ENCODE data around the gene PRDM9. TPM values are rescaled to one million over a fixed set of nuclear protein-coding genes. Genes with fewer than 3 reads are reported as not detected.

PRDM9 gene
- total RNA-seq, 2 experiments from 2014 or later, result not detected

- CTCF ChIA-PET, result no interaction called here
- ATAC-seq, result no peak
Measured at GRCh38 chr5:23468658-23469057, 38.8 kb upstream of the PRDM9 start.

DNA sequence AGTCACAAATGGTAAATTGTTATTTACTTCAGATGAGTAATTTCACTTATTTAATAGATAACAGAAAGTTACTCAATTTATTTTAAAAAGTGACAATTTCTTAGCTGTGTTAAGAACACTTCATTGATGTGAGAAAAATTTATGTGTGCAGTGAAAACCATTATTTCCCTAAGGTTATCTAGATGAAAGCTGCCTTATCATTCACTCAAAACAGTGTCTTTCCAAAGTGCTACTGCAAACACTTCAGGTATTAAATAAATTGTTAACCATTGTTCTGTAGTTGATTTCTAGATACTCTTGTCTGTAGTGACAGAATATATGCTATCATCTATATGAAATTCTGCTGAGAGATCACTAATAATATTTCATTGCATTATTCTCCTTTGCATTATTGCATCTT lies 33.5 kb upstream of the PRDM9 start:
- POLR2A ChIA-PET, result no interaction called here

More at GRCh38 chr5:23468658-23469057, 38.8 kb upstream of the PRDM9 start:
- no peaks in the 10 kb centered on the region for H3K4me1 Mint-ChIP-seq (ENCODE audit: low read depth)
- peaks cover 15% of the 10 kb centered on the region for H3K9me3 Mint-ChIP-seq
- no peak for DNase-seq
- no peaks in the 10 kb centered on the region for H3K36me3 Mint-ChIP-seq (ENCODE audit: low read depth)
- H3K27ac Mint-ChIP-seq, result no peak overlapping the region
- POLR2A ChIA-PET, result no interaction called here
- no peaks in the 10 kb centered on the region for H3K27me3 Mint-ChIP-seq
- no peak overlapping the region for H3K4me3 Mint-ChIP-seq
- TF ChIP-seq CTCF (IDR thresholded peaks at IDR 0.05), result no peak
- intact Hi-C loops (cut with micrococcal nuclease), result no loop called here

GRCh38 chr5:23474315-23474714 lies 33.1 kb upstream of the PRDM9 start:
- H3K9me3 Mint-ChIP-seq, result peaks cover 15% of the 10 kb centered on the region
- no peak overlapping the region for H3K27ac Mint-ChIP-seq
- CTCF ChIA-PET, result no interaction called here
- no peak for TF ChIP-seq CTCF (IDR thresholded peaks at IDR 0.05)
- no peak for ATAC-seq
- H3K27me3 Mint-ChIP-seq, result no peaks in the 10 kb centered on the region
- no peak overlapping the region for H3K4me3 Mint-ChIP-seq
- POLR2A ChIA-PET, result no interaction called here
- DNase-seq, result no peak
- H3K4me1 Mint-ChIP-seq (ENCODE audit: low read depth), result no peaks in the 10 kb centered on the region
- H3K36me3 Mint-ChIP-seq (ENCODE audit: low read depth), result no peaks in the 10 kb centered on the region
- intact Hi-C loops (cut with micrococcal nuclease), result no loop called here

More for the DNA sequence above, 33.5 kb upstream of the PRDM9 start:
- TF ChIP-seq CTCF (IDR thresholded peaks at IDR 0.05), result no peak
- peaks cover 14% of the 10 kb centered on the region for H3K9me3 Mint-ChIP-seq
- ATAC-seq, result no peak
- intact Hi-C loops (cut with micrococcal nuclease), result no loop called here
- no peaks in the 10 kb centered on the region for H3K27me3 Mint-ChIP-seq
- H3K4me3 Mint-ChIP-seq, result no peak overlapping the region
- no peak for DNase-seq
- no peaks in the 10 kb centered on the region for H3K4me1 Mint-ChIP-seq (ENCODE audit: low read depth)
- CTCF ChIA-PET, result no interaction called here
- H3K36me3 Mint-ChIP-seq (ENCODE audit: low read depth), result no peaks in the 10 kb centered on the region
- no peak overlapping the region for H3K27ac Mint-ChIP-seq

DNA sequence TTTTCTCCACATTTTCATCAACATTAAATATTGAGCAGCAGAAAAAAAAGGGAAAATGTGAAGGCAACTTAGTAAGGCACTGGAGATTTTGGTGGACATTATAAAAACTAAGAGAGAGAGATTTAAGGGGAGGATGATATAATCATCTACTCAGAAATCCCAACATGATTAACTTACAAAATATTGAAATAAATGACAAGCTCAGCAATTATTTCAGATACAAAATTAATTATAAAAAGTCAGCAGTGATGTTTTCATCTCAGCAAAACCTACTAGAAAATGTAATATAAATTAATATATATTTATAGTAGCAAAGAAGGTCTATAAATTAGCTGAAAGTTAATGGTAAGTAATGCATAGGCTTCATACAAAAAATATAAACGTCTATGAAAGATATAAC lies 30.8 kb upstream of the PRDM9 start:
- intact Hi-C loops (cut with micrococcal nuclease), result no loop called here
- H3K27ac Mint-ChIP-seq, result no peak overlapping the region
- CTCF ChIA-PET, result no interaction called here

DNA sequence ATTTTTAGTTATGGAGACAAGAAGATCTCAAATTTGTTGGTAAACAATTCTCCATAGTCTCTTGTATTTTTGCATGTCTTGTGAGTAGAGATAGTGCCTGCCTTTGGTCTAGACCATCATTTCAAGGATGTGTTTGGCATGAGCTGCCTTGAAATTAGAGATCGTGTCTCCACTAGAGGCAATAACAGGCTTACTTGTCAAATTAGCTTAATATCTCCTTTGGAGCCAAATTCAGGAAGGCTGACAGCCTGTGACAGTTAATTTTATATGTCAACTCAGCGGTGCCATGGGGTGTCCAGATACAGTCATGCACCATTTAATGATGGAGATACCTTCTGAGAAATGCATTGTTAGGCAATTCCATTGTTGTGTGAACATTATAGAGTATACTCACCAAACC lies 24.8 kb upstream of the PRDM9 start:
- Mint-ChIP-seq H3K27ac (no peak overlapping the region), H3K27me3 (no peaks in the 10 kb centered on the region), H3K4me1 (ENCODE audit: low read depth) (no peaks in the 10 kb centered on the region), H3K4me3 (no peak overlapping the region), H3K36me3 (ENCODE audit: low read depth) (no peaks in the 10 kb centered on the region), H3K9me3 (peaks cover 15% of the 10 kb centered on the region)
- ATAC-seq, result no peak
- intact Hi-C loops (cut with micrococcal nuclease), result no loop called here
- ChIA-PET POLR2A (no interaction called here), CTCF (no interaction called here)
- no peak for TF ChIP-seq CTCF (IDR thresholded peaks at IDR 0.05)
- no peak for DNase-seq

More for the DNA sequence above, 30.8 kb upstream of the PRDM9 start:
- H3K4me1 Mint-ChIP-seq (ENCODE audit: low read depth), result no peaks in the 10 kb centered on the region
- TF ChIP-seq CTCF (IDR thresholded peaks at IDR 0.05), result no peak
- H3K4me3 Mint-ChIP-seq, result no peak overlapping the region
- no peaks in the 10 kb centered on the region for H3K27me3 Mint-ChIP-seq
- ATAC-seq, result no peak
- DNase-seq, result no peak
- POLR2A ChIA-PET, result no interaction called here
- H3K36me3 Mint-ChIP-seq (ENCODE audit: low read depth), result no peaks in the 10 kb centered on the region
- peaks cover 14% of the 10 kb centered on the region for H3K9me3 Mint-ChIP-seq
